GM23338 (cell line): ENCODE data around the gene MVB12B. TPM values are rescaled to one million over a fixed set of nuclear protein-coding genes. Genes with fewer than 3 reads are reported as not detected.

Experiments used
- ETS1 ChIP-seq: IDR thresholded peaks from 2 replicates; pipeline ENCODE4 v1.6.1; 2016; ENCODE audit warnings: antibody characterized with exemption
- POLR2AphosphoS5 ChIP-seq: IDR thresholded peaks from 2 replicates; pipeline ENCODE4 v1.6.1; 2016; ENCODE audit warnings: antibody characterized with exemption, low read depth
- ZNF114 ChIP-seq: fragments of 250-450 bp; sonication (Bioruptor Pico); IDR thresholded peaks from 2 replicates; pipeline ENCODE4 v1.5.0; 2020; ENCODE audit warnings: mild to moderate bottlenecking, moderate library complexity
- ZNF331 ChIP-seq: fragments of 250-450 bp; sonication (Bioruptor Pico); IDR thresholded peaks from 2 replicates; pipeline ENCODE4 v1.5.0; 2020; ENCODE audit warnings: low read depth, mild to moderate bottlenecking, moderate library complexity
- polyA plus RNA-seq: library from polyadenylated mRNA; unstranded; fragments of >200 nt; fragmentation: Nextera tagmentation; extraction: Ambion mirVana; gene quantifications from 2 replicates; pipeline ENCODE4 v1.2.1, GENCODE V29; 2016
- total RNA-seq: library from RNA; depleted of rRNA; stranded (reverse); fragments of >200 nt; shearing (Covaris generic); gene quantifications from 2 replicates; pipeline ENCODE4 v1.2.3, GENCODE V29; 2014
- TF ChIP-seq, protein P1 (sequence below): fragments of 250-450 bp; sonication (Bioruptor Pico); IDR thresholded peaks from 2 replicates; pipeline ENCODE4 v1.5.0; 2020; ENCODE audit warnings: mild to moderate bottlenecking, moderate library complexity
- TF ChIP-seq, protein P2 (sequence below), 2 experiments: fragments of 200-600 bp in 1 of 2; sonication (generic) in 1 of 2; conservative IDR thresholded peaks; 2 replicates each; pipeline versions ENCODE4 v1.5.1 to v1.6.1; 2016 to 2017; ENCODE audit warnings: antibody characterized with exemption in 2 of 2, low read depth in 2 of 2, mild to moderate bottlenecking in 2 of 2, moderate library complexity in 1 of 2

Gene MVB12B
- total and polyA plus RNA-seq, 2 experiments from 2014 or later: 1.9 to 6.6 TPM

- TF ChIP-seq, protein P1, sequence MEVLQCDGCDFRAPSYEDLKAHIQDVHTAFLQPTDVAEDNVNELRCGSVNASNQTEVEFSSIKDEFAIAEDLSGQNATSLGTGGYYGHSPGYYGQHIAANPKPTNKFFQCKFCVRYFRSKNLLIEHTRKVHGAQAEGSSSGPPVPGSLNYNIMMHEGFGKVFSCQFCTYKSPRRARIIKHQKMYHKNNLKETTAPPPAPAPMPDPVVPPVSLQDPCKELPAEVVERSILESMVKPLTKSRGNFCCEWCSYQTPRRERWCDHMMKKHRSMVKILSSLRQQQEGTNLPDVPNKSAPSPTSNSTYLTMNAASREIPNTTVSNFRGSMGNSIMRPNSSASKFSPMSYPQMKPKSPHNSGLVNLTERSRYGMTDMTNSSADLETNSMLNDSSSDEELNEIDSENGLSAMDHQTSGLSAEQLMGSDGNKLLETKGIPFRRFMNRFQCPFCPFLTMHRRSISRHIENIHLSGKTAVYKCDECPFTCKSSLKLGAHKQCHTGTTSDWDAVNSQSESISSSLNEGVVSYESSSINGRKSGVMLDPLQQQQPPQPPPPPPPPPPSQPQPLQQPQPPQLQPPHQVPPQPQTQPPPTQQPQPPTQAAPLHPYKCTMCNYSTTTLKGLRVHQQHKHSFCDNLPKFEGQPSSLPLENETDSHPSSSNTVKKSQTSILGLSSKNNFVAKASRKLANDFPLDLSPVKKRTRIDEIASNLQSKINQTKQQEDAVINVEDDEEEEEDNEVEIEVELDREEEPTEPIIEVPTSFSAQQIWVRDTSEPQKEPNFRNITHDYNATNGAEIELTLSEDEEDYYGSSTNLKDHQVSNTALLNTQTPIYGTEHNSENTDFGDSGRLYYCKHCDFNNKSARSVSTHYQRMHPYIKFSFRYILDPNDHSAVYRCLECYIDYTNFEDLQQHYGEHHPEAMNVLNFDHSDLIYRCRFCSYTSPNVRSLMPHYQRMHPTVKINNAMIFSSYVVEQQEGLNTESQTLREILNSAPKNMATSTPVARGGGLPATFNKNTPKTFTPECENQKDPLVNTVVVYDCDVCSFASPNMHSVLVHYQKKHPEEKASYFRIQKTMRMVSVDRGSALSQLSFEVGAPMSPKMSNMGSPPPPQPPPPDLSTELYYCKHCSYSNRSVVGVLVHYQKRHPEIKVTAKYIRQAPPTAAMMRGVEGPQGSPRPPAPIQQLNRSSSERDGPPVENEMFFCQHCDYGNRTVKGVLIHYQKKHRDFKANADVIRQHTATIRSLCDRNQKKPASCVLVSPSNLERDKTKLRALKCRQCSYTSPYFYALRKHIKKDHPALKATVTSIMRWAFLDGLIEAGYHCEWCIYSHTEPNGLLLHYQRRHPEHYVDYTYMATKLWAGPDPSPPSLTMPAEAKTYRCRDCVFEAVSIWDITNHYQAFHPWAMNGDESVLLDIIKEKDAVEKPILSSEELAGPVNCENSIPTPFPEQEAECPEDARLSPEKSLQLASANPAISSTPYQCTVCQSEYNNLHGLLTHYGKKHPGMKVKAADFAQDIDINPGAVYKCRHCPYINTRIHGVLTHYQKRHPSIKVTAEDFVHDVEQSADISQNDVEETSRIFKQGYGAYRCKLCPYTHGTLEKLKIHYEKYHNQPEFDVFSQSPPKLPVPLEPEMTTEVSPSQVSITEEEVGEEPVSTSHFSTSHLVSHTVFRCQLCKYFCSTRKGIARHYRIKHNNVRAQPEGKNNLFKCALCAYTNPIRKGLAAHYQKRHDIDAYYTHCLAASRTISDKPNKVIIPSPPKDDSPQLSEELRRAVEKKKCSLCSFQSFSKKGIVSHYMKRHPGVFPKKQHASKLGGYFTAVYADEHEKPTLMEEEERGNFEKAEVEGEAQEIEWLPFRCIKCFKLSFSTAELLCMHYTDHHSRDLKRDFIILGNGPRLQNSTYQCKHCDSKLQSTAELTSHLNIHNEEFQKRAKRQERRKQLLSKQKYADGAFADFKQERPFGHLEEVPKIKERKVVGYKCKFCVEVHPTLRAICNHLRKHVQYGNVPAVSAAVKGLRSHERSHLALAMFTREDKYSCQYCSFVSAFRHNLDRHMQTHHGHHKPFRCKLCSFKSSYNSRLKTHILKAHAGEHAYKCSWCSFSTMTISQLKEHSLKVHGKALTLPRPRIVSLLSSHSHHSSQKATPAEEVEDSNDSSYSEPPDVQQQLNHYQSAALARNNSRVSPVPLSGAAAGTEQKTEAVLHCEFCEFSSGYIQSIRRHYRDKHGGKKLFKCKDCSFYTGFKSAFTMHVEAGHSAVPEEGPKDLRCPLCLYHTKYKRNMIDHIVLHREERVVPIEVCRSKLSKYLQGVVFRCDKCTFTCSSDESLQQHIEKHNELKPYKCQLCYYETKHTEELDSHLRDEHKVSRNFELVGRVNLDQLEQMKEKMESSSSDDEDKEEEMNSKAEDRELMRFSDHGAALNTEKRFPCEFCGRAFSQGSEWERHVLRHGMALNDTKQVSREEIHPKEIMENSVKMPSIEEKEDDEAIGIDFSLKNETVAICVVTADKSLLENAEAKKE (CRISPR knock-in tag): no peak
- TF ChIP-seq POLR2AphosphoS5 (no peak), ZNF331 (CRISPR knock-in tag) (no peak), ETS1 (no peak), ZNF114 (no peak)
- TF ChIP-seq, protein P2, sequence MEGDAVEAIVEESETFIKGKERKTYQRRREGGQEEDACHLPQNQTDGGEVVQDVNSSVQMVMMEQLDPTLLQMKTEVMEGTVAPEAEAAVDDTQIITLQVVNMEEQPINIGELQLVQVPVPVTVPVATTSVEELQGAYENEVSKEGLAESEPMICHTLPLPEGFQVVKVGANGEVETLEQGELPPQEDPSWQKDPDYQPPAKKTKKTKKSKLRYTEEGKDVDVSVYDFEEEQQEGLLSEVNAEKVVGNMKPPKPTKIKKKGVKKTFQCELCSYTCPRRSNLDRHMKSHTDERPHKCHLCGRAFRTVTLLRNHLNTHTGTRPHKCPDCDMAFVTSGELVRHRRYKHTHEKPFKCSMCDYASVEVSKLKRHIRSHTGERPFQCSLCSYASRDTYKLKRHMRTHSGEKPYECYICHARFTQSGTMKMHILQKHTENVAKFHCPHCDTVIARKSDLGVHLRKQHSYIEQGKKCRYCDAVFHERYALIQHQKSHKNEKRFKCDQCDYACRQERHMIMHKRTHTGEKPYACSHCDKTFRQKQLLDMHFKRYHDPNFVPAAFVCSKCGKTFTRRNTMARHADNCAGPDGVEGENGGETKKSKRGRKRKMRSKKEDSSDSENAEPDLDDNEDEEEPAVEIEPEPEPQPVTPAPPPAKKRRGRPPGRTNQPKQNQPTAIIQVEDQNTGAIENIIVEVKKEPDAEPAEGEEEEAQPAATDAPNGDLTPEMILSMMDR (conservative IDR thresholded peaks at IDR 0.05; ENCODE audit: low read depth in 2 of 2): no peak
Observed at GRCh38 chr9:126532951-126533925, 206.6 kb downstream of the MVB12B start (continued).
